PC-3 (cell line): ENCODE measurements around the gene VPREB3. TPM values are rescaled to one million over a fixed set of nuclear protein-coding genes. Genes with fewer than 3 reads are reported as not detected.

Source experiments
- ATAC-seq: fragments of 200-7000 bp; cut with Tn5 transposase; 2 replicates; pipeline ENCODE4 v1.9.1; 2020; ENCODE audit warnings: mild to moderate bottlenecking, moderate library complexity
- BruUV-seq: library from RNA; stranded (reverse); fragments of 400-500 nt; replicated peaks from 2 replicates; lab custom pipeline; 2021; lab: Mats Ljungman, UMichigan
- CTCF ChIA-PET: fragments of 300-600 bp; sonication (Branson Sonifier 250); formaldehyde crosslinking; loops from one replicate; lab custom pipeline; 2022; ENCODE audit warnings: antibody characterized with exemption; lab: Charles Lee
- POLR2A ChIA-PET: fragments of 300-600 bp; sonication (Branson Sonifier 250); formaldehyde crosslinking; loops from one replicate; lab custom pipeline; 2022; ENCODE audit warnings: antibody characterized with exemption; ENCODE audit not compliant: unreplicated experiment; lab: Charles Lee
- DNase-seq: peaks from one replicate; pipeline ENCODE4 v3.0.0-alpha.2; 2015
- H2AFZ ChIP-seq: fragments of 300-600 bp; sonication (generic); 2 replicates; pipeline ENCODE4 v1.6.0; 2016; ENCODE audit warnings: antibody characterized with exemption, low read length
- H3F3A ChIP-seq: fragments of 300-600 bp; sonication (generic); one replicate; pipeline ENCODE4 v1.6.0; 2017; ENCODE audit warnings: antibody characterized with exemption, low read length, control low read depth, mild to moderate bottlenecking; ENCODE audit not compliant: unreplicated experiment
- H3K27ac ChIP-seq: fragments of 300-600 bp; sonication (generic); 2 replicates; pipeline ENCODE4 v1.5.1; 2016; ENCODE audit warnings: mild to moderate bottlenecking, low read length
- H3K27me3 ChIP-seq: fragments of 300-600 bp; sonication (generic); 2 replicates; pipeline ENCODE4 v1.6.1; 2016; ENCODE audit warnings: low read length, mixed read lengths
- H3K36me3 ChIP-seq: fragments of 300-600 bp; sonication (generic); 2 replicates; pipeline ENCODE4 v1.6.1; 2016; ENCODE audit warnings: low read depth, mixed run types, low read length, mixed read lengths
- H3K4me1 ChIP-seq: fragments of 300-600 bp; sonication (generic); 2 replicates; pipeline ENCODE4 v1.5.1; 2016; ENCODE audit warnings: low read length; ENCODE audit not compliant: insufficient read depth
- H3K4me2 ChIP-seq: fragments of 300-600 bp; sonication (generic); 2 replicates; pipeline ENCODE4 v1.6.0; 2016; ENCODE audit warnings: low read length
- H3K4me3 ChIP-seq: fragments of 300-600 bp; sonication (generic); 2 replicates; pipeline ENCODE4 v1.5.1; 2016; ENCODE audit warnings: mild to moderate bottlenecking, low read length, mixed read lengths
- H3K79me2 ChIP-seq: fragments of 300-600 bp; sonication (generic); 2 replicates; pipeline ENCODE4 v1.6.1; 2017; ENCODE audit warnings: low read length, mixed read lengths
- H3K9ac ChIP-seq: fragments of 300-600 bp; sonication (generic); 2 replicates; pipeline ENCODE4 v1.6.0; 2016; ENCODE audit warnings: mild to moderate bottlenecking, low read length
- H3K9me2 ChIP-seq: fragments of 300-600 bp; sonication (generic); replicated peaks from 2 replicates; pipeline ENCODE4 v1.6.1; 2016; ENCODE audit warnings: mixed run types, low read length, mixed read lengths
- H3K9me3 ChIP-seq: fragments of 300-600 bp; sonication (generic); 2 replicates; pipeline ENCODE4 v1.6.1; 2016; ENCODE audit warnings: low read length, mixed read lengths
- H4K20me1 ChIP-seq: fragments of 300-600 bp; sonication (generic); 2 replicates; pipeline ENCODE4 v1.6.1; 2016; ENCODE audit warnings: low read length, mixed read lengths
- EZH2 ChIP-seq: fragments of 300-600 bp; sonication (generic); IDR thresholded peaks from one replicate; pipeline ENCODE4 v1.6.1; 2017; ENCODE audit warnings: antibody characterized with exemption, mild to moderate bottlenecking, low read length; ENCODE audit not compliant: unreplicated experiment
- EZH2phosphoT487 ChIP-seq: fragments of 300-600 bp; sonication (generic); IDR thresholded peaks from 2 replicates; pipeline ENCODE4 v1.6.1; 2018; ENCODE audit warnings: mild to moderate bottlenecking, antibody characterized with exemption, low read length, borderline replicate concordance
- intact Hi-C: fragments of 100-400 bp; cut with micrococcal nuclease; formaldehyde crosslinking; loops from 2 replicates; pipeline ENCODE4 v1.9.0; 2023
- total RNA-seq: library from RNA; depleted of rRNA; stranded (reverse); fragments of >200 nt; gene quantifications from 2 replicates; pipeline ENCODE4 v1.2.3, GENCODE V29; 2014
- TF ChIP-seq, protein P1 (sequence below): fragments of 300-600 bp; sonication (generic); conservative IDR thresholded peaks from 2 replicates; pipeline ENCODE4 v1.5.1; 2017; ENCODE audit warnings: antibody characterized with exemption, low read depth, mild to moderate bottlenecking, low read length

Gene VPREB3
- total RNA-seq, 1 experiment from 2014 or later = 0.77 TPM

DNA sequence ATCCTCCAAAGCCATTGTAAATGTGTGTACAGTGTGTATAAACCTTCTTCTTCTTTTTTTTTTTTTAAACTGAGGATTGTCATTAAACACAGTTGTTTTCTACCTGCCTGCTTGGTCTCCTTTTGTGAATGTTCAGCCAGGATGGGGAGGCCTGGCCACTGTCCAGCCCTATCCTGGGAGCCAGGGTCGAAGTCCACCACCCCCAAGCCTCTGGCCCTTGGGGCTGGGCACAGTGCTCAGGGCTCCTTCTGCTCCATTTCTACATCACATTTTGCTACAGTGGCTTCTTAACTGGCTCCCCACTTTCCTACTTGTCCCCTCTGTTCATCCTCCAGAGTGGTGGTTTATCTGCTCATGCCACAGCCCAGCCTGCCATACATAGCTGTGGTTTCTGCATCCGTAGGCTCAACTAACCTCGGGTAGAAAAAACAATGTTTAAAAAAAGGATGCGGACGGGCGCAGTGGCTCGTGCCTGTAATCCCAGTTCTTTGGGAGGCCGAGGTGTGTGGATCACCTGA, 30.0 kb upstream of the VPREB3 start:
- no peak overlapping the region for H3K4me3 ChIP-seq
- peaks cover 20% of the 10 kb centered on the region for H3K79me2 ChIP-seq
- no TSS peak for BruUV-seq
- DNase-seq (no peak), ATAC-seq (no peak)
- CTCF ChIA-PET = interaction anchor here (0.6 kb wide), 1 partner anchor 74 kb away, joined by 3 read pairs; the partner anchor contains the start of gene SLC2A11
- no peaks in the 10 kb centered on the region for H3K9me3 ChIP-seq
- no peaks in the 10 kb centered on the region for H3K9me2 ChIP-seq
- H3K36me3 ChIP-seq = no peaks in the 10 kb centered on the region
- H3K9ac ChIP-seq = no peak overlapping the region
- no peak overlapping the region for H3K4me2 ChIP-seq
- intact Hi-C loops = no loop called here
- TF ChIP-seq EZH2phosphoT487 (no peak), EZH2 (no peak)
- TF ChIP-seq, protein P1, sequence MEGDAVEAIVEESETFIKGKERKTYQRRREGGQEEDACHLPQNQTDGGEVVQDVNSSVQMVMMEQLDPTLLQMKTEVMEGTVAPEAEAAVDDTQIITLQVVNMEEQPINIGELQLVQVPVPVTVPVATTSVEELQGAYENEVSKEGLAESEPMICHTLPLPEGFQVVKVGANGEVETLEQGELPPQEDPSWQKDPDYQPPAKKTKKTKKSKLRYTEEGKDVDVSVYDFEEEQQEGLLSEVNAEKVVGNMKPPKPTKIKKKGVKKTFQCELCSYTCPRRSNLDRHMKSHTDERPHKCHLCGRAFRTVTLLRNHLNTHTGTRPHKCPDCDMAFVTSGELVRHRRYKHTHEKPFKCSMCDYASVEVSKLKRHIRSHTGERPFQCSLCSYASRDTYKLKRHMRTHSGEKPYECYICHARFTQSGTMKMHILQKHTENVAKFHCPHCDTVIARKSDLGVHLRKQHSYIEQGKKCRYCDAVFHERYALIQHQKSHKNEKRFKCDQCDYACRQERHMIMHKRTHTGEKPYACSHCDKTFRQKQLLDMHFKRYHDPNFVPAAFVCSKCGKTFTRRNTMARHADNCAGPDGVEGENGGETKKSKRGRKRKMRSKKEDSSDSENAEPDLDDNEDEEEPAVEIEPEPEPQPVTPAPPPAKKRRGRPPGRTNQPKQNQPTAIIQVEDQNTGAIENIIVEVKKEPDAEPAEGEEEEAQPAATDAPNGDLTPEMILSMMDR = no peak
- H2AFZ ChIP-seq = no peak overlapping the region
- no peak overlapping the region for H3K27ac ChIP-seq
- no peaks in the 10 kb centered on the region for H3F3A ChIP-seq
- H4K20me1 ChIP-seq = peaks cover 18% of the 10 kb centered on the region
- peaks cover 23% of the 10 kb centered on the region; the same call in 1 of the 2 replicates for H3K4me1 ChIP-seq
- POLR2A ChIA-PET = no interaction called here
- no peaks in the 10 kb centered on the region for H3K27me3 ChIP-seq

DNA sequence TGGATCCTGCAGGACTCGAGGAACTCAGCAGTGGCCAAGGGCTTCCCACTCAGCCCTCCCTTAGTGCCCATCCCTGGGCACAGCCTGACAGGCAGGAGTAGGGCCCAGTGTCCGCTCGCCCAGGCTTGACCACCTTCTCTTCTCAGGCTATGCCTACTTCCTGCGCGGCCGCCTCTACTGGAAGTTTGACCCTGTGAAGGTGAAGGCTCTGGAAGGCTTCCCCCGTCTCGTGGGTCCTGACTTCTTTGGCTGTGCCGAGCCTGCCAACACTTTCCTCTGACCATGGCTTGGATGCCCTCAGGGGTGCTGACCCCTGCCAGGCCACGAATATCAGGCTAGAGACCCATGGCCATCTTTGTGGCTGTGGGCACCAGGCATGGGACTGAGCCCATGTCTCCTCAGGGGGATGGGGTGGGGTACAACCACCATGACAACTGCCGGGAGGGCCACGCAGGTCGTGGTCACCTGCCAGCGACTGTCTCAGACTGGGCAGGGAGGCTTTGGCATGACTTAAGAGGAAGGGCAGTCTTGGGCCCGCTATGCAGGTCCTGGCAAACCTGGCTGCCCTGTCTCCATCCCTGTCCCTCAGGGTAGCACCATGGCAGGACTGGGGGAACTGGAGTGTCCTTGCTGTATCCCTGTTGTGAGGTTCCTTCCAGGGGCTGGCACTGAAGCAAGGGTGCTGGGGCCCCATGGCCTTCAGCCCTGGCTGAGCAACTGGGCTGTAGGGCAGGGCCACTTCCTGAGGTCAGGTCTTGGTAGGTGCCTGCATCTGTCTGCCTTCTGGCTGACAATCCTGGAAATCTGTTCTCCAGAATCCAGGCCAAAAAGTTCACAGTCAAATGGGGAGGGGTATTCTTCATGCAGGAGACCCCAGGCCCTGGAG, 29.3 kb upstream of the VPREB3 start:
- Histone ChIP-seq H3K9ac (no peak overlapping the region), H3K4me3 (no peak overlapping the region), H3K9me3 (no peaks in the 10 kb centered on the region), H3K36me3 (no peaks in the 10 kb centered on the region), H4K20me1 (peaks cover 11% of the 10 kb centered on the region), H3K9me2 (no peaks in the 10 kb centered on the region), H3K27ac (no peak overlapping the region), H2AFZ (no peak overlapping the region), H3K4me2 (no peak overlapping the region), H3K27me3 (no peaks in the 10 kb centered on the region), H3K79me2 (peaks cover 13% of the 10 kb centered on the region), H3F3A (no peaks in the 10 kb centered on the region), H3K4me1 (peaks cover 21% of the 10 kb centered on the region; the same call in 1 of the 2 replicates)
- POLR2A ChIA-PET = no interaction called here
- no peak for DNase-seq
- intact Hi-C loops = no loop called here
- no peak for ATAC-seq
- CTCF ChIA-PET = no interaction called here
- TF ChIP-seq EZH2 = no peak
- TF ChIP-seq, protein P1 = no peak
- no peak for TF ChIP-seq EZH2phosphoT487
- no TSS peak for BruUV-seq

DNA sequence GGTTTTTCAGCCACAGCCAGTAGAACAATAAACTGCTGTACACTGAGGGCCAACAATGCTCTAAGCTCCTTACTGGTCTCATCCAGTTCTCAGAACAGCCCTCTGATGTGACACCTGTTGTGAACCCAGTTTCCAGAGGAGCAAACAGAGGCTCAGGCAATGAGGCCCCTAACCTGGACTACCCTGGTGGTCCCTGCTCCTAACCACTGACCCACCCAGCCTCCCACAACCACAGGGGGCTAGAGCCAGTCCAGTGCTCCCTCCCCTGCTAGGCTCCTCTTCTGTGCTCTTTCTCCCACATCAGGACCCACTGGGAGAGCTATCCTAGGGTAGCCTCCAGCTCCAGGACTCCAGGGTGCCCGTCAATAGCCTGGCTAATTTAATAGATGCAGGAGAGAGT, 28.5 kb upstream of the VPREB3 start:
- Histone ChIP-seq H3K4me2 (no peak overlapping the region), H3K79me2 (peaks cover 5% of the 10 kb centered on the region), H3K4me1 (peaks cover 14% of the 10 kb centered on the region; the same call in 1 of the 2 replicates), H3F3A (no peaks in the 10 kb centered on the region), H3K9ac (no peak overlapping the region), H3K9me3 (no peaks in the 10 kb centered on the region), H3K9me2 (no peaks in the 10 kb centered on the region), H2AFZ (no peak overlapping the region), H4K20me1 (peaks cover 3% of the 10 kb centered on the region; the same call in 1 of the 2 replicates), H3K4me3 (no peak overlapping the region), H3K27ac (no peak overlapping the region), H3K36me3 (no peaks in the 10 kb centered on the region), H3K27me3 (no peaks in the 10 kb centered on the region)
- ATAC-seq (no peak), DNase-seq (no peak)
- no TSS peak for BruUV-seq
- intact Hi-C loops = no loop called here
- POLR2A ChIA-PET = no interaction called here
- CTCF ChIA-PET = no interaction called here
- TF ChIP-seq EZH2phosphoT487 = no peak
- no peak for TF ChIP-seq EZH2
- TF ChIP-seq, protein P1 = no peak
